HepG2 (cell line): Measurements from ENCODE around the gene CCR2. TPM values are rescaled to one million over a fixed set of nuclear protein-coding genes. Genes with fewer than 3 reads are reported as not detected.

Experiments
- ATAC-seq: fragments of 200-7000 bp; cut with Tn5 transposase; 3 replicates; pipeline ENCODE4 v1.9.1; 2020; ENCODE audit warnings: mild to moderate bottlenecking, moderate library complexity
- BruUV-seq: library from RNA; stranded (reverse); fragments of 400-500 nt; replicated peaks from 2 replicates; lab custom pipeline; 2021; lab: Mats Ljungman, UMichigan
- CTCF ChIA-PET: fragments of 300-600 bp; formaldehyde crosslinking; extraction: SDS; loops from one replicate; lab custom pipeline; 2021; ENCODE audit warnings: low total read pairs, inconsistent platforms, low intra/inter-chr PET ratio; lab: Yijun Ruan, JAX
- POLR2A ChIA-PET: fragments of 350-600 bp; sonication (Branson Sonifier 250); formaldehyde crosslinking; loops from one replicate; lab custom pipeline; 2020; ENCODE audit warnings: antibody characterized with exemption, inconsistent platforms; lab: Yijun Ruan, JAX
- DNase-seq: peaks from one replicate; pipeline ENCODE4 v3.0.0-alpha.2; 2015; ENCODE audit warnings: low spot score
- FAIRE-seq: peaks from 3 replicates; lab custom pipeline; 2011; peaks lifted over from hg19 to GRCh38; lab: Jason Lieb, UNC
- H2AFZ ChIP-seq: one replicate; pipeline ENCODE4 v1.6.1; 2011; ENCODE audit warnings: low read length, inconsistent platforms
- H3K27ac ChIP-seq: fragments of 300-600 bp; 3 replicates; pipeline ENCODE4 v1.8.0; 2011; ENCODE audit warnings: mixed run types, mild to moderate bottlenecking, mixed read lengths, low read length, inconsistent platforms; ENCODE audit not compliant: insufficient read depth; ENCODE audit errors: extremely low read length
- H3K27me3 ChIP-seq, 2 experiments: fragments of 200-600 bp in 1 of 2; 2 replicates in 1 of 2; 3 replicates in 1 of 2; pipeline versions ENCODE4 v1.6.0 to v1.8.0; 2011; ENCODE audit warnings: low read length in 2 of 2, mild to moderate bottlenecking in 2 of 2, moderate library complexity in 2 of 2, inconsistent platforms in 1 of 2; ENCODE audit not compliant: insufficient read depth in 2 of 2, control insufficient read depth in 1 of 2
- H3K36me3 ChIP-seq, 2 experiments: fragments of 200-600 bp in 1 of 2; replicated peaks in 1 of 2; 2 replicates in 1 of 2; 3 replicates in 1 of 2; pipeline versions ENCODE4 v1.5.1 to v1.8.0; 2011; ENCODE audit warnings: low read length in 2 of 2, inconsistent platforms in 1 of 2; ENCODE audit not compliant: insufficient read depth in 2 of 2, control insufficient read depth in 1 of 2
- H3K4me1 ChIP-seq: 2 replicates; pipeline ENCODE4 v1.5.1; 2012; ENCODE audit warnings: low read length, inconsistent platforms; ENCODE audit not compliant: insufficient read depth
- H3K4me2 ChIP-seq: 2 replicates; pipeline ENCODE4 v1.6.0; 2011; ENCODE audit warnings: low read depth, low read length, inconsistent platforms
- H3K4me3 ChIP-seq, 3 experiments: fragments of 200-600 bp in 1 of 3; sonication (generic), shearing (Covaris generic) in 1 of 3; replicated peaks in 1 of 3; 2 replicates each; pipeline ENCODE4 v1.5.1; 2011 to 2016; ENCODE audit warnings: low read length in 3 of 3, inconsistent platforms in 2 of 3, low read depth in 2 of 3, mild to moderate bottlenecking in 2 of 3, control low read depth in 1 of 3, mixed read lengths in 1 of 3; ENCODE audit not compliant: insufficient read depth in 1 of 3
- H3K79me2 ChIP-seq: one replicate; pipeline ENCODE4 v1.6.1; 2011; ENCODE audit warnings: low read length, inconsistent platforms; ENCODE audit not compliant: insufficient read depth
- H3K9ac ChIP-seq: 2 replicates; pipeline ENCODE4 v1.6.0; 2011; ENCODE audit warnings: mild to moderate bottlenecking, low read depth, low read length, inconsistent platforms; ENCODE audit not compliant: insufficient read depth
- H3K9me3 ChIP-seq: 2 replicates; pipeline ENCODE4 v1.5.1; 2012; ENCODE audit warnings: mild to moderate bottlenecking, low read length
- H4K20me1 ChIP-seq: 2 replicates; pipeline ENCODE4 v1.6.0; 2011; ENCODE audit warnings: inconsistent platforms, mild to moderate bottlenecking, low read length, moderate library complexity; ENCODE audit not compliant: insufficient read depth
- AHR ChIP-seq: IDR thresholded peaks from 2 replicates; pipeline ENCODE4 v1.6.1; 2018; ENCODE audit warnings: missing genetic modification reagents, missing compliant biosample characterization
- BHLHE40 ChIP-seq: IDR thresholded peaks from 2 replicates; pipeline ENCODE4 v1.6.1; 2011; ENCODE audit warnings: low read length, improper control_type of control experiment
- HNRNPUL1 ChIP-seq: fragments of 200-400 bp; formaldehyde crosslinking; IDR thresholded peaks from 2 replicates; pipeline ENCODE4 v1.6.1; 2017; ENCODE audit warnings: low read depth, mild to moderate bottlenecking, low read length, moderate library complexity
- HOMEZ ChIP-seq: IDR thresholded peaks from 2 replicates; pipeline ENCODE4 v1.6.1; 2016; ENCODE audit warnings: low read depth
- HOXD1 ChIP-seq: sonication (generic); formaldehyde crosslinking; IDR thresholded peaks from 2 replicates; pipeline ENCODE4 v1.5.0; 2020; ENCODE audit warnings: missing genetic modification reagents
- MLLT10 ChIP-seq: sonication (generic); formaldehyde crosslinking; IDR thresholded peaks from 2 replicates; pipeline ENCODE4 v1.4.0; 2020; ENCODE audit warnings: missing genetic modification reagents
- MYNN ChIP-seq: sonication (generic); formaldehyde crosslinking; IDR thresholded peaks from 2 replicates; pipeline ENCODE4 v1.4.0; 2020; ENCODE audit warnings: mild to moderate bottlenecking, low read depth, missing genetic modification reagents
- NFE2L2 ChIP-seq: fragments of 150-350 bp; IDR thresholded peaks from 2 replicates; pipeline ENCODE4 v1.6.1; 2014; ENCODE audit warnings: low read length
- NPAS2 ChIP-seq: sonication (generic); formaldehyde crosslinking; IDR thresholded peaks from 2 replicates; pipeline ENCODE4 v1.8.0; 2022; ENCODE audit warnings: mild to moderate bottlenecking, missing genetic modification reagents, borderline replicate concordance
- PAXIP1 ChIP-seq: sonication (generic); formaldehyde crosslinking; conservative IDR thresholded peaks from 2 replicates; pipeline ENCODE4 v1.4.0; 2020; ENCODE audit warnings: mild to moderate bottlenecking, missing genetic modification reagents, moderate library complexity
- TAF1 ChIP-seq: sonication (generic); formaldehyde crosslinking; IDR thresholded peaks from 2 replicates; pipeline ENCODE4 v1.4.0; 2020; ENCODE audit warnings: missing genetic modification reagents
- THAP11 ChIP-seq: IDR thresholded peaks from 2 replicates; pipeline ENCODE4 v1.6.1; 2016; ENCODE audit warnings: missing biosample characterization, missing genetic modification reagents
- ZFX ChIP-seq: sonication (generic); formaldehyde crosslinking; IDR thresholded peaks from 2 replicates; pipeline ENCODE4 v1.4.0; 2020; ENCODE audit warnings: mild to moderate bottlenecking, low read depth, missing genetic modification reagents, moderate library complexity
- ZMAT3 ChIP-seq: sonication (generic); formaldehyde crosslinking; conservative IDR thresholded peaks from 2 replicates; pipeline ENCODE4 v1.7.0; 2021; ENCODE audit warnings: missing genetic modification reagents
- ZNF574 ChIP-seq: sonication (generic); formaldehyde crosslinking; IDR thresholded peaks from 2 replicates; pipeline ENCODE4 v1.4.0; 2020; ENCODE audit warnings: missing genetic modification reagents
- ZNF691 ChIP-seq: sonication (generic); formaldehyde crosslinking; IDR thresholded peaks from 2 replicates; pipeline ENCODE4 v1.4.0; 2020; ENCODE audit warnings: missing genetic modification reagents, low read depth, mild to moderate bottlenecking, borderline replicate concordance
- ZNF777 ChIP-seq: sonication (generic); formaldehyde crosslinking; IDR thresholded peaks from 2 replicates; pipeline ENCODE4 v1.4.0; 2020; ENCODE audit warnings: missing genetic modification reagents
- WGBS: methylation state at CpG from one replicate; pipeline ENCODE4 v1.1.6; 2017; ENCODE audit warnings: low lambda C conversion rate; 5-methylcytosine and 5-hydroxymethylcytosine counted together
- in situ Hi-C: cut with HindIII; loops from 2 replicates; pipeline ENCODE4 v1.10.0; 2017; ENCODE audit warnings: low pct_unique_long_range_greater_than_20kb; ENCODE audit not compliant: extremely low pct_ligation_motif_present
- intact Hi-C: fragments of 100-400 bp; cut with micrococcal nuclease; formaldehyde crosslinking; loops from one replicate; pipeline ENCODE4 v1.10.0; 2022; ENCODE audit not compliant: unreplicated experiment
- polyA plus RNA-seq, 8 experiments: library from polyadenylated mRNA; depleted of rRNA in 3 of 8; stranded (reverse) in 7 of 8; unstranded in 1 of 8; fragments of >200 nt; fragmentation: Illumina TruSeq in 4 of 8; extraction: Trizol in 4 of 8; gene quantifications; 2 replicates each; pipeline versions ENCODE4 v1.2.1 to v1.2.3, GENCODE V29; 2011 to 2016; ENCODE audit warnings: low read depth in 4 of 8, missing spikeins in 1 of 8, mixed read lengths in 1 of 8; ENCODE audit not compliant: insufficient read depth in 1 of 8
- total RNA-seq, 5 experiments: library from RNA; depleted of rRNA; stranded (reverse); fragments of >200 nt; fragmentation: Illumina TruSeq; extraction: Trizol; gene quantifications; 2 replicates each; pipeline ENCODE4 v1.2.3, GENCODE V29; 2016; ENCODE audit warnings: low read depth in 1 of 5

Gene CCR2
- total and polyA plus RNA-seq, 2 of the 13 experiments (the other 11 are each of a cell fraction or from before 2014, with no cell fraction given) = not detected

- TF ChIP-seq THAP11 (CRISPR knock-in tag) (no peak), PAXIP1 (CRISPR knock-in tag) (no peak), BHLHE40 (no peak), ZMAT3 (no peak)
These were observed 1.1 kb downstream of the CCR2 start (continued) for GRCh38 chr3:46354984-46355383.

- H4K20me1 ChIP-seq = no peaks in the 10 kb centered on the region
- H3K79me2 ChIP-seq = no peaks in the 10 kb centered on the region
- H3K4me1 ChIP-seq = no peaks in the 10 kb centered on the region
- intact Hi-C loops = no loop called here
- no peaks in the 10 kb centered on the region for H3K9me3 ChIP-seq
- no peak for FAIRE-seq
- ChIA-PET CTCF (no interaction called here), POLR2A (no interaction called here)
- no peak for ATAC-seq
- H3K4me3 ChIP-seq = no peak overlapping the region
- WGBS = 3% methylated on average over 3 of the region's 3 CpGs
- H3K9ac ChIP-seq = no peak overlapping the region
- no TSS peak for BruUV-seq
- H2AFZ ChIP-seq = no peak overlapping the region
- peaks cover 0 to 9% of the 10 kb centered on the region in 2 experiments; a peak in 2 of 5 replicates for H3K27me3 ChIP-seq
- no peak for DNase-seq
- H3K36me3 ChIP-seq = no peaks in the 10 kb centered on the region
- H3K27ac ChIP-seq = no peak overlapping the region
- in situ Hi-C loops = no loop called here
- H3K4me2 ChIP-seq = no peak overlapping the region
- no peak for TF ChIP-seq NPAS2 (CRISPR knock-in tag)
- TF ChIP-seq MYNN (CRISPR knock-in tag) = no peak
- no peak for TF ChIP-seq ZNF777 (CRISPR knock-in tag)
- no peak for TF ChIP-seq HNRNPUL1
- no peak for TF ChIP-seq AHR
- no peak for TF ChIP-seq ZFX (CRISPR knock-in tag)
- TF ChIP-seq MLLT10 (CRISPR knock-in tag) = no peak
- TF ChIP-seq NFE2L2 = no peak
- TF ChIP-seq ZNF691 (CRISPR knock-in tag) = no peak
- TF ChIP-seq ZNF574 = no peak
- TF ChIP-seq HOMEZ (CRISPR knock-in tag) = no peak
- TF ChIP-seq TAF1 (CRISPR knock-in tag) = no peak
- no peak for TF ChIP-seq HOXD1
These were observed 2.4 kb downstream of the CCR2 start for GRCh38 chr3:46356276-46356675.
